Gastroesophageal sphincter (tissue), 3 donors: Measurements from ENCODE around the gene OPRL1.

Experiments used
- EP300 ChIP-seq: sonication (generic); formaldehyde crosslinking; IDR thresholded peaks from one replicate; pipeline ENCODE4 v1.6.1; 2017; ENCODE audit warnings: antibody characterized with exemption, mild to moderate bottlenecking
- POLR2A ChIP-seq, 2 donors: fragments of 450-650 bp; IDR thresholded peaks; one replicate each; pipeline ENCODE4 v1.6.1; 2017; ENCODE audit warnings: antibody characterized with exemption in 2 of 2, mild to moderate bottlenecking in 2 of 2, moderate library complexity in 1 of 2
- TF ChIP-seq, protein P1 (sequence below), 4 experiments: fragments of 200-600 bp in 2 of 4; fragments of 450-650 bp in 2 of 4; sonication (generic) in 1 of 4; IDR thresholded peaks; one replicate each; pipeline ENCODE4 v1.5.1; 2017 to 2019; ENCODE audit warnings: antibody characterized with exemption in 4 of 4, mild to moderate bottlenecking in 2 of 4, moderate library complexity in 2 of 4

DNA sequence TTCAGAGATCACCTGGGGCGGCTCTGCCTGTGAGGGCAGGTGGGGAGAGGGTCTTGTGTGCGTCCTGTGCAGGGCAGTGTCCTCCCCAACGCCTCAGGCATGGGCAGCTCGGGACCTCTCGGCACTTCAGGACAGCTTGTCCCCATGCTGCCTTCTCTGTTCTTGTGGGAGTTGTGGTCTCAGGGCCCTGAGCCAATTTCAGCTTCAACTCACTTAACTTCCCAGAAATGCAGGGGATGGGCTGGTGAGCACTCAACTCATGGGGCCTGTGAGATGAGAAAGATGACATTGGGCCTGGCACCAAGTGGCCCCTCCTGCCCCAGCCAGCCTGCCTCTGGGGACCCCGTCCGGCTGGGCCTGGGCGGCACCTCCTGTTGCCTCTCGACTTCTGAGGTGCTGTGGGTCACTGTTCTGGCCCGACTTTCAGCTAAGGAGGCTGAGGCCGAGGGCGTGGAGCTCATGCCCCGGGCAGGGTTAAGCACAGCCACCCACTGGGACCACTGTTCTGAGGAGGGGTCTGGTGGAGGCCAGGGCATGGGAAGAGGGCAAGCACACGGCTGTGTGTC lies 7.3 kb upstream of the OPRL1 start:
- TF ChIP-seq, protein P1, sequence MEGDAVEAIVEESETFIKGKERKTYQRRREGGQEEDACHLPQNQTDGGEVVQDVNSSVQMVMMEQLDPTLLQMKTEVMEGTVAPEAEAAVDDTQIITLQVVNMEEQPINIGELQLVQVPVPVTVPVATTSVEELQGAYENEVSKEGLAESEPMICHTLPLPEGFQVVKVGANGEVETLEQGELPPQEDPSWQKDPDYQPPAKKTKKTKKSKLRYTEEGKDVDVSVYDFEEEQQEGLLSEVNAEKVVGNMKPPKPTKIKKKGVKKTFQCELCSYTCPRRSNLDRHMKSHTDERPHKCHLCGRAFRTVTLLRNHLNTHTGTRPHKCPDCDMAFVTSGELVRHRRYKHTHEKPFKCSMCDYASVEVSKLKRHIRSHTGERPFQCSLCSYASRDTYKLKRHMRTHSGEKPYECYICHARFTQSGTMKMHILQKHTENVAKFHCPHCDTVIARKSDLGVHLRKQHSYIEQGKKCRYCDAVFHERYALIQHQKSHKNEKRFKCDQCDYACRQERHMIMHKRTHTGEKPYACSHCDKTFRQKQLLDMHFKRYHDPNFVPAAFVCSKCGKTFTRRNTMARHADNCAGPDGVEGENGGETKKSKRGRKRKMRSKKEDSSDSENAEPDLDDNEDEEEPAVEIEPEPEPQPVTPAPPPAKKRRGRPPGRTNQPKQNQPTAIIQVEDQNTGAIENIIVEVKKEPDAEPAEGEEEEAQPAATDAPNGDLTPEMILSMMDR (IDR thresholded peaks at IDR 0.05) = no peak
- TF ChIP-seq POLR2A (IDR thresholded peaks at IDR 0.05) (no peak), EP300 (no peak)
